Endothelial cell of umbilical vein (primary cell): ENCODE results near the gene METTL14. TPM values are rescaled to one million over a fixed set of nuclear protein-coding genes. Genes with fewer than 3 reads are reported as not detected.

Experiments
- BruUV-seq: library from RNA; stranded (reverse); fragments of 400-500 nt; replicated peaks from 2 replicates; lab custom pipeline; 2021; lab: Mats Ljungman, UMichigan
- CTCF ChIA-PET: fragments of 300-600, 350-600 bp; sonication (Branson Sonifier 250); formaldehyde crosslinking; loops from one replicate; lab custom pipeline; 2021; ENCODE audit warnings: antibody characterized with exemption, inconsistent platforms; lab: Charles Lee
- POLR2A ChIA-PET: fragments of 300-600, 350-600 bp; sonication (Branson Sonifier 250); formaldehyde crosslinking; loops from one replicate; lab custom pipeline; 2021; ENCODE audit warnings: antibody characterized with exemption, inconsistent platforms; lab: Charles Lee
- DNase-seq: peaks from one replicate; pipeline ENCODE4 v3.0.0-alpha.2; 2011; ENCODE audit warnings: low read depth, low spot score
- FAIRE-seq: peaks from 2 replicates; lab custom pipeline; 2011; peaks lifted over from hg19 to GRCh38; lab: Jason Lieb, UNC
- H2AFZ ChIP-seq: 2 replicates; pipeline ENCODE4 v1.6.0; 2012; ENCODE audit warnings: low read depth, low read length, control low read depth, inconsistent platforms
- H3K27ac ChIP-seq: 2 replicates; pipeline ENCODE4 v1.5.1; 2011; ENCODE audit warnings: low read depth, mild to moderate bottlenecking, control low read depth, low read length, moderate library complexity; ENCODE audit not compliant: insufficient read depth
- H3K27me3 ChIP-seq, 2 experiments: 2 replicates each; pipeline versions ENCODE4 v1.6.0 to v1.6.1; 2011; ENCODE audit warnings: low read length in 2 of 2, mixed read lengths in 1 of 2; ENCODE audit not compliant: control insufficient read depth in 2 of 2, insufficient read depth in 2 of 2
- H3K36me3 ChIP-seq, 2 experiments: 2 replicates in 1 of 2; 3 replicates in 1 of 2; pipeline ENCODE4 v1.5.1; 2011; ENCODE audit warnings: low read length in 2 of 2, mild to moderate bottlenecking in 1 of 2, moderate library complexity in 1 of 2; ENCODE audit not compliant: control insufficient read depth in 2 of 2, insufficient read depth in 2 of 2; ENCODE audit errors: extremely low read depth in 1 of 2
- H3K4me1 ChIP-seq: 3 replicates; pipeline ENCODE4 v1.5.1; 2011; ENCODE audit warnings: mild to moderate bottlenecking, low read length; ENCODE audit not compliant: control insufficient read depth, insufficient read depth; ENCODE audit errors: extremely low read depth
- H3K4me2 ChIP-seq: 2 replicates; pipeline ENCODE4 v1.6.1; 2011; ENCODE audit warnings: low read length, control low read depth, mixed read lengths; ENCODE audit not compliant: insufficient read depth
- H3K4me3 ChIP-seq, 3 experiments: fragments of 200-600 bp in 1 of 3; sonication (generic), shearing (Covaris generic) in 1 of 3; replicated peaks in 1 of 3; 2 replicates each; pipeline ENCODE4 v1.5.1; 2011 to 2016; ENCODE audit warnings: control low read depth in 3 of 3, low read length in 3 of 3, mild to moderate bottlenecking in 2 of 3, inconsistent platforms in 1 of 3, low read depth in 1 of 3, moderate library complexity in 1 of 3; ENCODE audit not compliant: insufficient read depth in 1 of 3
- H3K79me2 ChIP-seq: 2 replicates; pipeline ENCODE4 v1.6.0; 2012; ENCODE audit warnings: low read length, inconsistent platforms; ENCODE audit not compliant: control insufficient read depth, insufficient read depth
- H3K9ac ChIP-seq: replicated peaks from 2 replicates; pipeline ENCODE3; 2011; ENCODE audit warnings: low read length, control low read depth; ENCODE audit not compliant: insufficient read depth; ENCODE audit errors: extremely low read depth
- H3K9me1 ChIP-seq: replicated peaks from 3 replicates; pipeline ENCODE4 v1.6.0; 2011; ENCODE audit warnings: mild to moderate bottlenecking, low read length; ENCODE audit not compliant: control insufficient read depth, insufficient read depth; ENCODE audit errors: extremely low read depth
- H3K9me3 ChIP-seq: replicated peaks from 2 replicates; pipeline ENCODE4 v1.5.1; 2012; ENCODE audit warnings: low read length, inconsistent platforms; ENCODE audit not compliant: control insufficient read depth, insufficient read depth
- H4K20me1 ChIP-seq: replicated peaks from 2 replicates; pipeline ENCODE3; 2011; ENCODE audit warnings: mild to moderate bottlenecking, low read length; ENCODE audit not compliant: control insufficient read depth, insufficient read depth; ENCODE audit errors: extremely low read depth
- CTCF ChIP-seq, 2 donors: IDR thresholded peaks; 1 replicate in 1 of 2; 2 replicates in 1 of 2; pipeline ENCODE4 v1.5.1; 2011; ENCODE audit warnings: low read length in 2 of 2, mild to moderate bottlenecking in 2 of 2, moderate library complexity in 2 of 2, control low read depth in 1 of 2, inconsistent platforms in 1 of 2, low read depth in 1 of 2; ENCODE audit not compliant: insufficient read depth in 1 of 2; ENCODE audit errors: extremely low read depth in 1 of 2
- EZH2 ChIP-seq: IDR thresholded peaks from 2 replicates; pipeline ENCODE4 v1.6.1; 2012; ENCODE audit warnings: borderline replicate concordance, low read depth, mild to moderate bottlenecking, moderate library complexity, low read length, inconsistent platforms; ENCODE audit not compliant: severe bottlenecking
- FOS ChIP-seq: IDR thresholded peaks from 2 replicates; pipeline ENCODE4 v1.6.1; 2011; ENCODE audit warnings: mild to moderate bottlenecking, low read length, moderate library complexity, borderline replicate concordance; ENCODE audit not compliant: insufficient read depth
- GATA2 ChIP-seq: IDR thresholded peaks from 2 replicates; pipeline ENCODE4 v1.7.0; 2011; ENCODE audit warnings: low read depth, mild to moderate bottlenecking, moderate library complexity, mixed read lengths, low read length; ENCODE audit not compliant: insufficient read length, insufficient read depth
- JUN ChIP-seq: IDR thresholded peaks from 2 replicates; pipeline ENCODE4 v1.6.1; 2011; ENCODE audit warnings: borderline replicate concordance, low read depth; ENCODE audit not compliant: insufficient read length, insufficient read depth
- MAX ChIP-seq: IDR thresholded peaks from 2 replicates; pipeline ENCODE4 v1.6.1; 2011; ENCODE audit not compliant: insufficient read depth, insufficient read length
- MYC ChIP-seq: IDR thresholded peaks from one replicate; pipeline ENCODE4 v1.6.1; 2011; ENCODE audit warnings: mild to moderate bottlenecking, low read depth, low read length
- POLR2A ChIP-seq: IDR thresholded peaks from 2 replicates; pipeline ENCODE4 v1.6.1; 2012; ENCODE audit warnings: low read depth, mild to moderate bottlenecking, control low read depth, low read length
- POLR2AphosphoS5 ChIP-seq: IDR thresholded peaks from 2 replicates; pipeline ENCODE4 v1.6.1; 2012; ENCODE audit warnings: low read depth, mild to moderate bottlenecking, control low read depth, low read length, moderate library complexity; ENCODE audit not compliant: insufficient read depth
- dilution Hi-C: fragments of 300-500 bp; cut with MboI; formaldehyde crosslinking; loops from one replicate; pipeline ENCODE4 v1.15.0; 2019; ENCODE audit warnings: low sequenced_read_pairs; ENCODE audit not compliant: extremely low pct_ligation_motif_present
- intact Hi-C: fragments of 100-400 bp; cut with micrococcal nuclease; formaldehyde crosslinking; loops from one replicate; pipeline ENCODE4 v1.10.0; 2022
- polyA plus RNA-seq, 4 experiments: library from polyadenylated mRNA; depleted of rRNA in 3 of 4; stranded (reverse) in 3 of 4; unstranded in 1 of 4; fragments of >200 nt; gene quantifications; 2 replicates each; pipeline versions ENCODE4 v1.2.1 to v1.2.3, GENCODE V29; 2011 to 2012; ENCODE audit warnings: missing spikeins in 1 of 4
- total RNA-seq: library from RNA; stranded (reverse); gene quantifications from 2 replicates; pipeline ENCODE4 v1.2.3, GENCODE V29; 2021

The METTL14 gene
- total and polyA plus RNA-seq, 2 donors (not counting 3 experiments of a cell fraction or from before 2014, with no cell fraction given) = 6.5 to 38.6 TPM

- H3K36me3 ChIP-seq = peaks cover under 1 to 13% of the 10 kb centered on the region in 2 experiments
- H3K9me1 ChIP-seq = no peaks in the 10 kb centered on the region
- no peak for FAIRE-seq
- no peaks in the 10 kb centered on the region for H3K9me3 ChIP-seq
- H3K4me3 ChIP-seq = no peak overlapping the region
- POLR2A ChIA-PET = no interaction called here
- dilution Hi-C loops = no loop called here
- no peaks in the 10 kb centered on the region for H3K27me3 ChIP-seq
- no TSS peak for BruUV-seq
- H3K4me1 ChIP-seq = no peaks in the 10 kb centered on the region
- no peak overlapping the region for H3K4me2 ChIP-seq
- DNase-seq = no peak
- TF ChIP-seq EZH2 = no peak
- no peak for TF ChIP-seq POLR2AphosphoS5
- TF ChIP-seq MYC = no peak
- TF ChIP-seq FOS = no peak
- no peak for TF ChIP-seq POLR2A
- no peak for TF ChIP-seq CTCF (IDR thresholded peaks at IDR 0.05; ENCODE audit: extremely low read depth in 1 of 2, insufficient read depth in 1 of 2, low read depth in 1 of 2, low read length in 2 of 2)
- no peak for TF ChIP-seq JUN
- no peak for TF ChIP-seq GATA2
- TF ChIP-seq MAX = no peak
- intact Hi-C loops = no loop called here
- CTCF ChIA-PET = no interaction called here
- no peaks in the 10 kb centered on the region for H4K20me1 ChIP-seq
- H3K27ac ChIP-seq = no peak overlapping the region
- no peaks in the 10 kb centered on the region for H3K79me2 ChIP-seq
- H2AFZ ChIP-seq = no peak overlapping the region
- no peak overlapping the region for H3K9ac ChIP-seq
Measured at GRCh38 chr4:118718511-118719170, 33.4 kb downstream of the METTL14 start.
